Neural cell (in vitro differentiated cells): ENCODE data around the gene EXOC4. TPM values are rescaled to one million over a fixed set of nuclear protein-coding genes. Genes with fewer than 3 reads are reported as not detected.

Source experiments
- H2AFZ ChIP-seq: fragments of 200-600, 300-800 bp; sonication (generic), shearing (Covaris generic); 2 replicates; pipeline ENCODE4 v1.6.0; 2014; ENCODE audit warnings: low read depth, mild to moderate bottlenecking, antibody characterized with exemption, low read length, moderate library complexity
- H3F3A ChIP-seq: fragments of 200-600 bp; shearing (Covaris generic); 2 replicates; pipeline ENCODE4 v1.6.1; 2016; ENCODE audit warnings: mild to moderate bottlenecking, moderate library complexity, mixed read lengths, antibody characterized with exemption, low read length; ENCODE audit not compliant: insufficient read depth, poor library complexity, severe bottlenecking
- H3K27ac ChIP-seq: fragments of 200-600, 300-800 bp; sonication (generic), shearing (Covaris generic); 2 replicates; pipeline ENCODE4 v1.5.1; 2014; ENCODE audit warnings: mild to moderate bottlenecking, low read length, moderate library complexity
- H3K27me3 ChIP-seq: fragments of 300-800, 200-600 bp; sonication (generic), shearing (Covaris generic); 2 replicates; pipeline ENCODE4 v1.6.0; 2014; ENCODE audit warnings: mild to moderate bottlenecking, low read depth, low read length, moderate library complexity; ENCODE audit not compliant: insufficient read depth
- H3K36me3 ChIP-seq: fragments of 300-800, 200-600 bp; sonication (generic), shearing (Covaris generic); 2 replicates; pipeline ENCODE4 v1.5.1; 2014; ENCODE audit warnings: mild to moderate bottlenecking, antibody characterized with exemption, low read length, moderate library complexity; ENCODE audit not compliant: insufficient read depth
- H3K4me2 ChIP-seq: fragments of 300-800, 200-600 bp; sonication (generic), shearing (Covaris generic); 2 replicates; pipeline ENCODE4 v1.6.0; 2014; ENCODE audit warnings: mild to moderate bottlenecking, low read length
- H3K4me3 ChIP-seq: fragments of 300-800, 200-600 bp; sonication (generic), shearing (Covaris generic); 2 replicates; pipeline ENCODE4 v1.5.1; 2014; ENCODE audit warnings: mild to moderate bottlenecking, low read length, moderate library complexity
- H3K79me2 ChIP-seq: fragments of 200-600 bp; shearing (Covaris generic); replicated peaks from 2 replicates; pipeline ENCODE4 v1.6.0; 2014; ENCODE audit warnings: mild to moderate bottlenecking, low read length, moderate library complexity; ENCODE audit not compliant: insufficient read depth
- H3K9ac ChIP-seq: fragments of 300-800, 200-600 bp; sonication (generic), shearing (Covaris generic); 2 replicates; pipeline ENCODE4 v1.6.1; 2016; ENCODE audit warnings: mild to moderate bottlenecking, low read length, mixed read lengths
- H3K9me2 ChIP-seq: fragments of 200-600 bp; shearing (Covaris generic); 2 replicates; pipeline ENCODE4 v1.6.1; 2016; ENCODE audit warnings: mild to moderate bottlenecking, low read length, mixed read lengths; ENCODE audit not compliant: insufficient read depth
- H3K9me3 ChIP-seq: fragments of 200-600, 300-800 bp; sonication (generic), shearing (Covaris generic); 2 replicates; pipeline ENCODE4 v1.6.1; 2016; ENCODE audit warnings: mild to moderate bottlenecking, mixed run types, low read length, moderate library complexity, mixed read lengths
- H4K20me1 ChIP-seq: fragments of 200-600 bp; shearing (Covaris generic); 2 replicates; pipeline ENCODE4 v1.6.1; 2016; ENCODE audit warnings: mild to moderate bottlenecking, mixed run types; ENCODE audit not compliant: insufficient read depth
- EP300 ChIP-seq: fragments of 450-650 bp; conservative IDR thresholded peaks from 2 replicates; pipeline ENCODE4 v1.6.1; 2014; ENCODE audit warnings: antibody characterized with exemption, mild to moderate bottlenecking, moderate library complexity; ENCODE audit not compliant: poor library complexity, severe bottlenecking
- EZH2 ChIP-seq: fragments of 200-600, 300-800 bp; shearing (Covaris generic), sonication (generic); IDR thresholded peaks from 2 replicates; pipeline ENCODE4 v1.6.1; 2014; ENCODE audit warnings: antibody characterized with exemption, low read length, borderline replicate concordance, mild to moderate bottlenecking; ENCODE audit not compliant: insufficient read depth, poor library complexity, severe bottlenecking
- MXI1 ChIP-seq: fragments of 450-650 bp; conservative IDR thresholded peaks from 2 replicates; pipeline ENCODE4 v1.6.1; 2014; ENCODE audit warnings: antibody characterized with exemption, mild to moderate bottlenecking; ENCODE audit not compliant: poor library complexity, severe bottlenecking
- POLR2AphosphoS5 ChIP-seq: IDR thresholded peaks from 2 replicates; pipeline ENCODE4 v1.6.1; 2012
- RAD21 ChIP-seq: fragments of 450-650 bp; conservative IDR thresholded peaks from 2 replicates; pipeline ENCODE4 v1.6.1; 2014; ENCODE audit warnings: antibody characterized with exemption, mild to moderate bottlenecking, moderate library complexity
- SMC3 ChIP-seq: fragments of 450-650 bp; conservative IDR thresholded peaks from 2 replicates; pipeline ENCODE4 v1.6.1; 2014; ENCODE audit warnings: antibody characterized with exemption, mild to moderate bottlenecking, moderate library complexity; ENCODE audit not compliant: poor library complexity
- TAF1 ChIP-seq: IDR thresholded peaks from 2 replicates; pipeline ENCODE4 v1.6.1; 2012; ENCODE audit warnings: low read depth
- polyA plus RNA-seq: library from polyadenylated mRNA; depleted of rRNA; stranded (reverse); fragments of >200 nt; gene quantifications from 2 replicates; pipeline ENCODE4 v1.2.3, GENCODE V29; 2014
- TF ChIP-seq, protein P1 (sequence below): IDR thresholded peaks from 2 replicates; pipeline ENCODE4 v1.6.1; 2012; ENCODE audit warnings: borderline replicate concordance
- TF ChIP-seq, protein P2 (sequence below): fragments of 450-650 bp; IDR thresholded peaks from 2 replicates; pipeline ENCODE4 v1.5.1; 2014; ENCODE audit warnings: antibody characterized with exemption, mild to moderate bottlenecking, moderate library complexity; ENCODE audit not compliant: poor library complexity, severe bottlenecking

EXOC4 gene
- polyA plus RNA-seq, 1 donor from 2014 or later: 36.5 TPM

GRCh38 chr7:134065415-134065814 is 812.5 kb downstream of the EXOC4 start:
- peaks cover 5% of the 10 kb centered on the region for H3F3A ChIP-seq
- no peaks in the 10 kb centered on the region for H3K79me2 ChIP-seq
- H3K9me2 ChIP-seq: no peaks in the 10 kb centered on the region
- H4K20me1 ChIP-seq: no peaks in the 10 kb centered on the region
- no peak overlapping the region for H2AFZ ChIP-seq
- H3K9me3 ChIP-seq: no peaks in the 10 kb centered on the region
- no peak overlapping the region for H3K4me3 ChIP-seq
- H3K36me3 ChIP-seq: no peaks in the 10 kb centered on the region
- H3K27me3 ChIP-seq: no peaks in the 10 kb centered on the region
- no peak for TF ChIP-seq SMC3
- no peak for TF ChIP-seq EP300
- TF ChIP-seq MXI1: no peak
- TF ChIP-seq EZH2: no peak
- TF ChIP-seq, protein P1, sequence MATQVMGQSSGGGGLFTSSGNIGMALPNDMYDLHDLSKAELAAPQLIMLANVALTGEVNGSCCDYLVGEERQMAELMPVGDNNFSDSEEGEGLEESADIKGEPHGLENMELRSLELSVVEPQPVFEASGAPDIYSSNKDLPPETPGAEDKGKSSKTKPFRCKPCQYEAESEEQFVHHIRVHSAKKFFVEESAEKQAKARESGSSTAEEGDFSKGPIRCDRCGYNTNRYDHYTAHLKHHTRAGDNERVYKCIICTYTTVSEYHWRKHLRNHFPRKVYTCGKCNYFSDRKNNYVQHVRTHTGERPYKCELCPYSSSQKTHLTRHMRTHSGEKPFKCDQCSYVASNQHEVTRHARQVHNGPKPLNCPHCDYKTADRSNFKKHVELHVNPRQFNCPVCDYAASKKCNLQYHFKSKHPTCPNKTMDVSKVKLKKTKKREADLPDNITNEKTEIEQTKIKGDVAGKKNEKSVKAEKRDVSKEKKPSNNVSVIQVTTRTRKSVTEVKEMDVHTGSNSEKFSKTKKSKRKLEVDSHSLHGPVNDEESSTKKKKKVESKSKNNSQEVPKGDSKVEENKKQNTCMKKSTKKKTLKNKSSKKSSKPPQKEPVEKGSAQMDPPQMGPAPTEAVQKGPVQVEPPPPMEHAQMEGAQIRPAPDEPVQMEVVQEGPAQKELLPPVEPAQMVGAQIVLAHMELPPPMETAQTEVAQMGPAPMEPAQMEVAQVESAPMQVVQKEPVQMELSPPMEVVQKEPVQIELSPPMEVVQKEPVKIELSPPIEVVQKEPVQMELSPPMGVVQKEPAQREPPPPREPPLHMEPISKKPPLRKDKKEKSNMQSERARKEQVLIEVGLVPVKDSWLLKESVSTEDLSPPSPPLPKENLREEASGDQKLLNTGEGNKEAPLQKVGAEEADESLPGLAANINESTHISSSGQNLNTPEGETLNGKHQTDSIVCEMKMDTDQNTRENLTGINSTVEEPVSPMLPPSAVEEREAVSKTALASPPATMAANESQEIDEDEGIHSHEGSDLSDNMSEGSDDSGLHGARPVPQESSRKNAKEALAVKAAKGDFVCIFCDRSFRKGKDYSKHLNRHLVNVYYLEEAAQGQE: no peak
- no peak for TF ChIP-seq TAF1
- no peak for TF ChIP-seq POLR2AphosphoS5
- TF ChIP-seq RAD21: no peak
- TF ChIP-seq, protein P2, sequence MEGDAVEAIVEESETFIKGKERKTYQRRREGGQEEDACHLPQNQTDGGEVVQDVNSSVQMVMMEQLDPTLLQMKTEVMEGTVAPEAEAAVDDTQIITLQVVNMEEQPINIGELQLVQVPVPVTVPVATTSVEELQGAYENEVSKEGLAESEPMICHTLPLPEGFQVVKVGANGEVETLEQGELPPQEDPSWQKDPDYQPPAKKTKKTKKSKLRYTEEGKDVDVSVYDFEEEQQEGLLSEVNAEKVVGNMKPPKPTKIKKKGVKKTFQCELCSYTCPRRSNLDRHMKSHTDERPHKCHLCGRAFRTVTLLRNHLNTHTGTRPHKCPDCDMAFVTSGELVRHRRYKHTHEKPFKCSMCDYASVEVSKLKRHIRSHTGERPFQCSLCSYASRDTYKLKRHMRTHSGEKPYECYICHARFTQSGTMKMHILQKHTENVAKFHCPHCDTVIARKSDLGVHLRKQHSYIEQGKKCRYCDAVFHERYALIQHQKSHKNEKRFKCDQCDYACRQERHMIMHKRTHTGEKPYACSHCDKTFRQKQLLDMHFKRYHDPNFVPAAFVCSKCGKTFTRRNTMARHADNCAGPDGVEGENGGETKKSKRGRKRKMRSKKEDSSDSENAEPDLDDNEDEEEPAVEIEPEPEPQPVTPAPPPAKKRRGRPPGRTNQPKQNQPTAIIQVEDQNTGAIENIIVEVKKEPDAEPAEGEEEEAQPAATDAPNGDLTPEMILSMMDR: no peak
- no peak overlapping the region for H3K27ac ChIP-seq
- no peak overlapping the region for H3K9ac ChIP-seq
- H3K4me2 ChIP-seq: no peak overlapping the region

- H3K9me2 ChIP-seq: no peaks in the 10 kb centered on the region
- H4K20me1 ChIP-seq: no peaks in the 10 kb centered on the region
- no peaks in the 10 kb centered on the region for H3K27me3 ChIP-seq
- no peaks in the 10 kb centered on the region for H3K36me3 ChIP-seq
- H3K79me2 ChIP-seq: no peaks in the 10 kb centered on the region
- no peaks in the 10 kb centered on the region for H3F3A ChIP-seq
- no peak overlapping the region for H3K4me2 ChIP-seq
- H3K9ac ChIP-seq: no peak overlapping the region
- TF ChIP-seq SMC3 (no peak), EP300 (no peak), POLR2AphosphoS5 (no peak), TAF1 (no peak), EZH2 (no peak), RAD21 (no peak)
- TF ChIP-seq, protein P1: no peak
- TF ChIP-seq, protein P2: no peak
- no peak overlapping the region for H3K27ac ChIP-seq
- H3K9me3 ChIP-seq: no peaks in the 10 kb centered on the region
- no peak overlapping the region for H2AFZ ChIP-seq
- no peak overlapping the region for H3K4me3 ChIP-seq
These were observed 814.3 kb downstream of the EXOC4 start for GRCh38 chr7:134067164-134067563.
